Loucy (cell line): Measurements from ENCODE around the gene LTF.

Source experiments
- CTCF ChIP-seq: fragments of 200-600 bp; sonication (generic); conservative IDR thresholded peaks from 2 replicates; pipeline ENCODE4 v1.5.1; 2014; ENCODE audit warnings: mild to moderate bottlenecking, antibody characterized with exemption, low read length
- EZH2phosphoT487 ChIP-seq: fragments of 200-600 bp; IDR thresholded peaks from 2 replicates; pipeline ENCODE4 v1.6.1; 2018; ENCODE audit warnings: antibody characterized with exemption, mild to moderate bottlenecking, moderate library complexity, borderline replicate concordance

DNA sequence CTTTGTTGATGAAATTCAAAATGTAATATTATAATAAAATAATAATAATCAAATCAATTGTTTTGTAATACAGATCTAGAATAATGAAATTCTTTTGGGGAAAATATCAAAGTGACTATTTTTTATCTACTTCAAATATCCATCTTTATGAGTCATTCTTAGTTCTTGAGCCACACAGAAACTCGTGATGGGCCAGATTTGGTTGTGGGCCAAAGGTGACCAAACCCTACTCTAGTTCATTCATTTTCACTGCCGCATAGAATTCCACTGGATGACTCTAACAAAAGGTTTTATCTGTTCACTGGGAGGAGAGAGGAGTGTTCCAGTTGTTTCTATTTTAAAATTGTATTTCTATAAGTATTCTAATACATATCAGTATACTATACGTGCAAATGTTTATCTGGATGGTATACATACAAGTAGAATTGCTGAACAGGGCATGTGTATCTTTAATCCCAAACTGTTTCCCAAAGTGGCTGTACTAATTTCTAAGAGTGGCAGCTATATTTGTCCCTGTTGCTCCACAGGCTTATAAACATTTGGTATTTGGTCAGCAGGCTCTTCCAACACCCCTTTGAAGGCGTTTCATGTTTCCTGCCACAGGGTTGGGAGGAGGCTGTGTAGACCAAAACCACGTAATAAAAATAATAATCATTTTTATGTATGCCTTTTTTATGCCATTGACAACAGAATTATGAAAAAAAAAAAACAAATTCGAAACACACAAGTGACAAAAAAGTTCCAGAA lies 25.8 kb upstream of the LTF start:
- TF ChIP-seq CTCF = no peak
- no peak for TF ChIP-seq EZH2phosphoT487
